HG03432 (cell line): ENCODE results near the gene UCK1.

Experiments used
- ATAC-seq: cut with Tn5 transposase; IDR thresholded peaks from one replicate; pipeline ENCODE4 v1.9.1; 2021; ENCODE audit warnings: mild to moderate bottlenecking, moderate library complexity; ENCODE audit not compliant: unreplicated experiment

UCK1 gene

DNA sequence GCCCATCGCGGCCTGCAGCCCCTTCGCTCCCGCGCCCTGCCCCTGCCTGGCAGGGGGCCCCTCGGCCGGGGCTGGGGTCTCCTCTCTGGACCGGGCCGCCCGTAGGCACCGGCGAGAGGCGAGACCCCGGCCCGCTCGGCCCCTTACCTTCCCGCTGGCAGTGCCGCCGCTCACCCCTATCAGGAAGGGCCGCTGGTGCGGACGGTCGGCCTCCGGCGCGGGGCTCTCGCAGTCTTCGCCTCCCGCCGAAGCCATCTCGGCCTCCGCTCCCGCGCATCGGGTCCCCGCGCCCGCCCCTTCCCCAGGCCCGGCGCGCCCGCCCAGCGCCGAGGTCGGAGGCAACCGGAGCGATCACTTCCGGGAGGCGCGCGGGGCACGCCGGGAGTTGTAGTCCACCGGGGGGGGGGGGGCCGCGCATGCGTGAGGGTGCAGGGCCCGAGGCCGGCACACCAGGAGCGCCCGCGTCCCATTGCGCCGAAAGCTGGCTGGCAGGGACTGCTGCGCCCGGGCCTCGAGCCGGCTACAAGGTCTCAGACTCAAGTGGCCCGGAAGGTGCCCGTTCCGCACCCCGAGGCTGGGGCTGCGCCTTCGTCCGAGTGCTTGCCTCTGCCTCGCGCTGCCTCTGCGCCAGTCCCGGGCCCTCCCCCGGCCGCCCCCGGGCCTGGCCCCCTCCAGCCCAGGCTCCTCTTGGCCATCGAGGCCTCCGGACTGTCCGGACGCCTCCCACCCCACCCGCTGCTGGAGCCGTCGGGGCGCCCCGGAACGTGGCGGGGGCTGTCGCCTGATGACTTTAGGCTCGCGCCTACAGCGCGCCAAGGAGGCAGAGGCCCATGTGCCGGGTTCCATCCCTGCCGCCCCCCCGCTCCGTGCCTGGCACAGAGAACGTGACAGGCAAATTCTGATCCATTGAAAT is at the start of gene UCK1:
TSS of gene UCK1 (minus strand) at position 344 of the 913 bp plus-strand sequence. CDS start at position 255, 89 bp downstream.
- ATAC-seq, result peak; percentile 88

- ATAC-seq, result no peak
Observed at GRCh38 chr9:131580358-131580757, 49.3 kb upstream of the UCK1 start.

DNA sequence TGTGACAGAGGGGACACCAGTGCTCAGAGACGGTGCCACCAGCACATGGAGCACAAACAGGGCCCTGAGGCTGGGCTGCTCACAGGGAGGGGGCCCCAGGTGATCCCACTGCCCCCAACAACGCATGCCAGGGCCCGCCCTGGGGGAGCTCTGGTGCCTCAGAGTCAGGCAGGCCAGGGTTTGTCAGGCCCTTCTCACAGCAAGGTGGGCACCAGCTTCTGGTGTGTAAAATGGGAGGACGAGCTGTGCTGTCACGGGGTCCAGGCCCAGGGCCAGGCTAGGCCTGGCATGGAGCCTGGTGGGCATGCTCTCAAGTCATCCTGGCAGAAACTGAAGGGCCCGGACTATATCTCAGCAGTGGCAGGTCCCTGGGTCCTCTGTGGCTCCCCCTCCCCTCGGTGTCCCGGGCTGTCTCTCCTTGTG is 48.7 kb upstream of the UCK1 start:
- no peak for ATAC-seq

- peak; percentile 56 for ATAC-seq
Observed at GRCh38 chr9:131578731-131579504, 47.9 kb upstream of the UCK1 start.

GRCh38 chr9:131578021-131578420 is 47.0 kb upstream of the UCK1 start:
- no peak for ATAC-seq

DNA sequence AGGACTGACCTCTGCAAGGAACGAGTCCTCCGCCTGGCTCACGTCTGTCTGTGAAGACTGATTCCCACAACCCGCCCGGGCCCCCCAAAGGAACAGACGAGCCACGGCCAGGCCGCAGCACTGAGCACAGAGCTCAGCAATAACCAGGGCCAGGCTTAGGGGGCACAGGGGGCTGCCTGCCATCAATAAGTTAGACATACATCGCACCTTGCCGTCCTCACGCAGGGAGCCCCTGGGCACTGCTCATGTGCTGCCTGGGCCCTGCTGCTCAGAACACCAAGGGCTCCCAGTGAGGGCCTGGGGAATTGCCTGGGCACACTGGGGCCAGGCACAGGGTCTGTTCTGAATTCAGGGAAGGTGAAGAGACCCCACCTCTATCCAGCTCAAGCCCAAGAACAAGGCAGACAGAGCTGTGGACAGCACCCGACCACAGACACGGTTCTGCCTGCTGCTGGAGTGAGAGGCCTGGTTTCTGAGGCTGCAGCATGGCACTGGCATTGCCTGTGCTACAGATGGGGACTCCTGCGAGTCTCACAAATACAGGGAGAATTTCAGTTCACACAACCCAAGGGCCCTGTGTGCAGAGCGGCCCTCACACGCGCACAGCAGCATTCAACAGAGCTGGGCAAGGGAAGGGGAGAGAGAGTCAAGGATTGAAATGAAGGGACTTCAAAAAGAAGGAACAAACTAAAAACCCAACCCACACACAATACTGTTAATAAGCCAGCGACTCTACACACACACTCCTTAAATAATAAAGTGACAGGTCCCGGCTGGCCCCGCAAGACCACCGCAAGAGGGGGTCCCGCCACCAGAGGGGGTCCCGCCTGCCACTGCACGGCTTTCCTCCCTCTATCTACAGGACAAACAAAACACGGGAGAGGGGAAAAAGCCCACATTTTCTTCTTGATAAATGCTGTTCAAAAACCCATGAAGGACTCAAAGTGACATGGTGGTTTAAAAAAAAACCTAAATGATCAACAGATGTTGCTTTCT is 46.2 kb upstream of the UCK1 start:
- no peak for ATAC-seq

- no peak for ATAC-seq
Observed at GRCh38 chr9:131575946-131576853, 45.1 kb upstream of the UCK1 start.

DNA sequence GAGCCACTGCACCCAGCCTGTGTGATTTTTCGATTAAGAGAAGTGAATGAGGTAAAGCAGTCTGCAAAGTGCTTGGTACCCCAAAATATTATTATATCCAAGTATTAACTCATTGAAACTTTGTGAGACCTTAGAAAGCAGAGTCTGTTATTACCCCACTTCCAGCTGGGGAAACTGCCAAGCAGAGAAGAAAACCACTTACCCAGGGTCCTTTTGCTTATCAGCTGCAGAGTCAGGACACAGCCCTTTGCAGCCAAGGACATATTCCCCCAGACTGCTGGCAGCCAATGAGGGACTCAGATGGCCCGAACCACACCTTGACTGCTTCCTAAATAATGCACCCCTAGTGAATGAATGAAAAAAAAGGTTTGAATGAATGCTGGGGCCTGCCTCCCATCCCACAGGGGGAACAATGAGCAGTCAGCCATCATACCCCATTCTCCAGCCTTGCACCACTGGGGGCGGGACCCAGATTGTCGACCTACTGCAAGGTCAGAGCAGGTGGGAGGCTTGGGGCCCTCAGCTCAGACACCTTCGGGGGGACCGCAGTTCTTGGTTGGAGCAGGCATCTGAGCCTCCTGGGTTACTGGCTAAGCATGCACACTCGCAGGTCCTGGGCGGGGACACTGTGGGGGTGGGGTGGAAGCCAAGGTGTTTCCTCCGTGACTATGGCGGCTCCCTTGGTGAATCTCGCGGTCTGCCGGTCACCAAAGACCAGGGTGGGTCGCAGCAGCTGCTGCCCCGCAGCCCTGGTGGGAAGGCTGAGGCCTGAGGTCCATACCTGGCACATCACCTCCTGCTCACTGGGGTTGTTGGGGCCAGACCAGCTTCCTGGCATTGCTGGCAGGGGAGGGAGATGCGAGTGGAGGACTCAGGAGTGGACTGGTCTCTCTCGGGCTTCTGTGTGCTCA is 43.9 kb upstream of the UCK1 start:
- ATAC-seq, result no peak

DNA sequence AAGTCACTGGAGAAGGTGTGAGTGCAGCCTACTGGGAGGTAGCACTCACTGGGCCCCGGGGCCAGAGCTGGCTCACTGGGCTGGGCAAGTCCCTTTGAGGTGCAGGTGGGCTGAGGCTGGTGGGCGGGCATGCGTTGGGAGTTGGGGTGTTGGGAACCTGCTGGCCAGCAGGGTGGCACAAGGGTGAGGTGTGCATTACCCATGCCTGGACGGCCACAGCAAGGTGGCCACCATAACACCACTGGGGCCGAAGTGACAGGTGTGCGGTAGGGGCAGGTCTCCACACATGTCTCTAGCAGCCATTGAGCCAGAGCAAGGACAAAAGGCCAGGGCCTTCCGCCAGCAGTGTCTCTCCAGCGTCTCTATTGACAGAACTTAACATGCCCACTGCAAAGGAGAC is 36.8 kb upstream of the UCK1 start:
- no peak for ATAC-seq

DNA sequence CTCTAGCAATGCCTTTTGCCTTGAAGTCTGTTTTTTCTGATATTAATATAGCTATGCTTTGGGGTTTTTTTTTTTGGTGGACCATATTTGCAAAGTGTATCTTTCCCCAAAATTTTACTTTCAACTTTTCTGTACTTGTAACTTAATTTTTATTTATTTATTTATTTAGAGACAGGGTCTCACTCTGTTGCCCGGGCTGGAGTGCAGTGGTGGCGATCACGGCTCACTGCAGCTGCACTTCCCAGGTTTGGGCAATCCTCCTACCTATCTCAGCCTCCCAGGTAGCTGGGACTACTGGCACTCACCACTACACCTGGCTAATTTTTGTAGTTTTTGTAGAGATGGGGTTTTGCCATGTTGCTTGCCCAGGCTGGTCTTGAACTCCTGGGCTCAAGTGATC is 35.1 kb upstream of the UCK1 start:
- no peak for ATAC-seq

- ATAC-seq, result no peak
Observed at GRCh38 chr9:131565369-131565768, 34.3 kb upstream of the UCK1 start.

- ATAC-seq, result no peak
Observed at GRCh38 chr9:131562032-131562959, 31.2 kb upstream of the UCK1 start.

- no peak for ATAC-seq
Observed at GRCh38 chr9:131559421-131560000, 28.4 kb upstream of the UCK1 start.

- no peak for ATAC-seq
Observed at GRCh38 chr9:131557855-131558548, 26.9 kb upstream of the UCK1 start.

- ATAC-seq, result no peak
Observed at GRCh38 chr9:131555841-131556673, 25.0 kb upstream of the UCK1 start.
